NCI-H2081 (cell line): ENCODE results near the gene PBX1.
"Not testable (repeated sequence)": the region's sequence is repeated elsewhere in the genome, so short reads cannot be mapped to it uniquely, and the experiment has no call there.

Experiments
- DNase-seq, 2 experiments: peaks; one replicate each; lab custom pipeline; 2025; lab: John Stamatoyannopoulos, UW

Gene PBX1

DNA sequence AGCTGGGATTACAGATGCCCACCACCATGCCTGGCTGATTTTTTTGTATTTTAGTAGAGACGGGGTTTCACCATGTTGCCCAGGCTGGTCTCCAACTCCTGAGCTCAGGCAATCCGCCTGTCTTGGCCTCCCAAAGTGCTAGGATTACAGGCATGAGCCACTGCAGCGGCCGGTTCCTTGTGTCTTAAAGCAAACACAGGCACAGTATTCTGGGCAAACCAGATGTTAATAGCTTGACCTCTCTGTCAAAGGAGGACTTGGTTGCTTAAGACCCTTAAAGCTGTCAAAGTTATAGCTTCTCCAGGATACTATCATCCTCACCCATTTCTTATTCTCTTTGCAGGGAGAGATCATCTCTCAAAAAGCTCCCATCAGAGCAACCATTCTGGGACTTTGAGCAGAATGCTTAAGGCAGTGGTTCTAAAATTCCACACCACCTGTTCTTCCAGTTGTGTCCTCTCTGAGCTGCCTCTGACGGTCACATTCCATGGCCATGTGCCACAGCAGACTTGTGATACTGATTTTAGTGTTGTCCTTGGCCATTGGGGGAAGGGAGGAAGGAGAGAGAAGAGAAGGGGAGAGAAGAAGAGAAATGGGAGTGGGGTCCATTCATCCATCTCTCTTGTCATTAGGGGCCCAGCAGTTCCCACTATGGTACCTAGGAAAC, 81.8 kb downstream of the PBX1 start:
- DNase-seq, result no peak

DNA sequence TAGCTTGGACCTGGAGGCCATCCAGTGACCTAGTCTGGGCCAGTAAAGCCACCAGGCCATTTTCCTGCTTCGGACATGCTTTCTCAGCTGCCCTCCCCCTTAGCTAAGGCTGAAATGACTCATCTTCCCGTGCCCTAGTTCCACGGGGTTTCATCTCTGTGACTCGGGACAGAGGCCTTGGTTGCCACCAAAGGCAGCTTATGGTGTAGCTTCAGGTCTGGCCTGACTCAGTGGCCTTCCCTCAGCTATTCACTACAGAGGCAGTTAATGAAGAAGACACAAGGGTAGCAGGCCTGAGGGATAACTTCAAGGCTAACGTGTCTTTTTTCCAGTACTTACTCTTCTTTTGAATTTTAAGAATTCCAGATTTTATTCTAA, 82.4 kb downstream of the PBX1 start:
- DNase-seq, result no peak

DNA sequence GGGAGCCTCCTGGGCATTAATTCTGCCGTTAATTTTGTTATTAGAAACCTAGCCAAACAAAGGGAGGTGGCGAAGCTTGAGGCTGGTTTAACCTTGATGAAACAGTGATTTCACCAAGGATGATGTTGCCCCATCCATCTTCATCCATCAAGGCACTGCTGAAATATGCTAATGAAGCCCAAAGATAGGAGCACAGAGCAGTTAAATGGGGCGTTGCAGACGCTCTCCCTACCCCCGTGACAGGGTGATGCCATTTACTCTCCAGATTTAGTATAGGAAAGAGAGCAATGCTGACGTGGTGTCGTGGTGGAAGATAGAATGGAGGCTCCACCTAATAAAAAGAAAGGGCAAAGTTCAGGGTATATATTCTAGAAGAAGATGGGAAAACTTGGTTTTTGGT, 84.0 kb downstream of the PBX1 start:
- DNase-seq, result no peak

- no peak for DNase-seq
Measured at GRCh38 chr1:164644268-164644667, 85.3 kb downstream of the PBX1 start.

DNA sequence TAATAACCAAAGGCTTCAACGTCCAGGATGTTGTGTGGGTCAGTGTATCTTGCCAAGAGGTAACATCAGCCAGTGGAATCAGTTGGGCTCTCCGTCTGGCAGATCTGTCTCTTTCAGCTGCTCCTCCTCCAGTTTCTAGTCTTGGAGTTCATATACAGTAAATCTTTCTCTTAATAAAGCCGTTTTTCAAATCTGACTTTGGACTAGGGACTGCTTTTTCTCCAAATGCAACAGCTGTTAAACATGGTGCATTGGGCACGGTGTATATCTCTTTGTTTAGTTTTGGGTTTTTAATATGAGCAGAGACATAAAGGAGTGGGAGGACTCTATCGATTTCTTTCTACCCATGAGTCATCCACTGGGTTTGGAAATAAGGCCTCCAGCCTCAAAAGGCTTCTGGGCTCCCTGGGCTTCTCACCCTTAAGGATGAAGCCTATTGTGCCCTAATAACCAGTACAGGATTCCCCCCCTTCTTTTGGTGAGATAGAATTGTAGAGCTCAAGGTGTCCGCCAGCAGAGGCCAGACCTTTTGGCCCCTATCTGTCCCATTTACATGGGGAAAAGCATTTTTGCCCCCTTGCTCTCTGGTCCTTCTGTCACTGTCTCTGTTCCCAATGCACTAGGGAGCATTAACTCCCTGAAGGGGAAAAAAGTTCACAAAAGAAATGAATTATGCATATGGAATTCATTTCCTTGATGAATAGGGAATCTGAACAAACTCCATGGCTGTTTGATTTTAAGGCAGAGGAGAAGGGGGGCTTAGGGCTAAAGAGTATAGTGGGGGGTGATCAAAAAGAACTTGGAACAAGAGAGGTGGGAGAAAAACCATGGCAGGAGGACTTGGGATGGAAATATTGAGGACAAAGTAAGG, 86.0 kb downstream of the PBX1 start:
- DNase-seq, result no peak

DNA sequence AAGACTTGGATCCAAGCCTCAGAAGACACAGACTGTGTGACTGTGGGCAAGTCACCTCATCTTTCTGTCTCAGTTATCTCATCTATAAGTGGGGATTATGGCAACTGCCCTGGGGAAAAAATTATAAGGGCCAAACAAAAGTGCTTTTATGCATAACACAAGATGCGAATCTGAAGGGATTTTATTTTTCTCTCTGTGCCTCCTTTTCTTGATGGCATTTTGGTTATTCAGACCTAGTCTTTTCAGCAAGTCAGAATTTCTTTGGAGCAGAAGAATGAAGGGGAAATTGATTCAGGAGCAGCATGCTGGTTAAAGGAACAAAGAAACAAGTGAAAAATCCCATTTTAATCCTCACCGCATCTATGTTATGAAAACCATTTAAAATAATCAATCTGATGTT, 86.9 kb downstream of the PBX1 start:
- DNase-seq, result no peak

GRCh38 chr1:164647211-164647610, 88.2 kb downstream of the PBX1 start:
- no peak for DNase-seq

DNA sequence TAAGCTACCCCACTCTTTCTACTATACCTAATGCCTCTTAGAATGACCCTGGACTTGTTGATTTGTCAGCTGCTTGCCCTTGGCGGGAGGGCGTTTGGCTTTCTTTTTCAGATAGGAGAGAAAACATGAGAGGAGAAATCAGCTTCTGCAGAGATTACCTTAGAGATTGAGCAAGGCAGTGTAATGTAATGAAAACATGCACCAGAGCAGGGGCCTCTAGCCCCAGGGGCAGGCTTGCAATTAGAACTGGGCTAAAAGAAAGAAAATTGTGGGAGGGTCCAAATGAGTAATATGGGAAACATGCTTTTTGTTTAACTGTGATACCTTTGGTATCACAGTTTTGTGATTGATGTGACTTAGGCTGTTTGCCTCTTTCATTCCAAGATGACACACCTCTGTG, 89.7 kb downstream of the PBX1 start:
- no peak for DNase-seq

GRCh38 chr1:164649146-164649545, 90.2 kb downstream of the PBX1 start:
- no peak for DNase-seq

DNA sequence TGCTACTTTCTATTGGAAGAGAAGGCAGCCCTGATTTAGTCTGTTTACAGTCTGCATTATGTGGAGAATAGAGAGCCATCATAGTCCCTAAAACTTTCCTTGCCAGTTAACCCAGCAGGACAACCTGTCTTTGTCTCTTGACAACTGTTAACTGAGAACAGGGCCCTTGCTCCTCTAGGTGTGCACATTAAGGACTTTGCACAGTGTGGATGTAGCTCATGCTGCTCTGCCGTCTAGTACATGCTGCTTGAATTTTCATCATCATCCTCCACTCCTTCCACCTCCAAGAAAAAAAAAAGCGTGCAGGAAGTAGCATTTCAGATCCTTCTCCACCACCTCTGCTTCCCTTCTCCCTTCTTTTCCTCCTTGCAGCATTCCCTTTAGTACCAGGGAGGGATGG, 91.5 kb downstream of the PBX1 start:
- no peak for DNase-seq

DNA sequence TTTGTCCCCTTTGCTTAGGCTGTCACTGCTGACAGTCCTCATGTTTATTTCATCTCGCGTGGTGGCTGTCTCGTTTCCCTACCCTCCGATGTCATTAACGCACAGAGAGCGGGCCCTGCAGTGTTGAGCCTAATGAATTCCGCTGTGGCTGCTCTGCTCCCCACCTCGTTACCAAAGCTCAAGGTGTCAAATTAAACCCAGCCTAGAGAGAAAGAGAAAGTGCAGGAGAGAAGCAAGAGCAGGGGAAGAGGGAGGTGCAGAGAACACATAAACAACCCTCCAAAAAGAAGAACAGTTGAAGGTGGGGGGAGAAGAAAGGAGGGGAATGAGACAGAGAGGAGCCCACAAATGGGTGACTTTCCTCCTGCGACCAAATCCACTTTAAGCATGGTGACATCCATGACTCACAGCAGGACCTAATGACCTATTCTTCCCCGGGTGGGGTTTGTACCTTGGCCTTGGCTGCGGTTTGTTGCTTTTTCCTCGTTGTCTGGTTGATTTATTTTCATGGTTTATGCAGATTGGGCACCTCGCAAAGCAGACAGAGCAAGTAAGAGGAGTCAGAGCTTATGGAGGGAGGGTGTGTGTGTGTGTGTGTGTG, 92.5 kb downstream of the PBX1 start:
- DNase-seq, result no peak

GRCh38 chr1:164652969-164653368, 94.0 kb downstream of the PBX1 start:
- DNase-seq, result not testable (repeated sequence)

- DNase-seq, result no peak
Measured at GRCh38 chr1:164653705-164654104, 94.7 kb downstream of the PBX1 start.

DNA sequence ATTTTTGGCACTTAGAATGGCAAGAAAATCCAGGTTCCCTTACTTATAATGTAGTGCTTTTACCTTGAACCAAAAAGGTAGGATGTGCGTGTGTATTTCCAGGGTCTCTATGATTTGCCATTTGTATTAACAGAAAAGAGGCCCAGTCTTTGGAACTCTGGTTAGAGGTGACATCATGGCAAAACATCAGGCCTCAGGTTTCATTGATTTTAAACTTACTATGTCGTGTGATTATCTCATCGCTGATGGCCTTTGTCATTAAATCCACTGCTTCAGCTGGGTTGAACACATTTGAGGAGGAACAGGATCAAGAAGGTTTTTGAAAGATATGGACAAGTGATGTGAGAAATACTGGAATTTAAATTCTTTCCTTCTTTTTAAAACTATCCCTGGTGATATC, 95.2 kb downstream of the PBX1 start:
- no peak for DNase-seq

DNA sequence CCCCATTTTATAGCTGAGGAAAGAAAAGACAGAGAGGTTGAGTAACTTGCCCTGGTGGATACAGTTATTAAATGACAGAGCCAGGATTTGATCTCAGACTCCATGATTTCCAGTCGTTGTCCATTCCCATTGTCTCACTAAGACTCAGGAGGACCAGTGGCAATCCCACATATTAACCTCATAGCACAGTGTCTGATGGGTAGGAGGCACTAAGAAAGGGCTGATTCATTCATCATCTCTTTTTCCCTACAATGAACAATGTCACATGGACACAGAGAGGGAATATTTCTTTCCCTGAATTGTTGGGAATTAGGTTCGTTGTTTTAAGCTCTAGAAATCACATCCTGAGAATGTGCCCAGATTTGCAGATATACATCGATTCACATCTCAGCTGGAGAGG, 99.9 kb downstream of the PBX1 start:
- DNase-seq, result no peak

GRCh38 chr1:164659621-164660411, 100.8 kb downstream of the PBX1 start:
- DNase-seq, result no peak

- DNase-seq, result no peak
Measured at GRCh38 chr1:164660412-164660772, 101.4 kb downstream of the PBX1 start.

GRCh38 chr1:164660775-164661174, 101.8 kb downstream of the PBX1 start:
- no peak for DNase-seq

DNA sequence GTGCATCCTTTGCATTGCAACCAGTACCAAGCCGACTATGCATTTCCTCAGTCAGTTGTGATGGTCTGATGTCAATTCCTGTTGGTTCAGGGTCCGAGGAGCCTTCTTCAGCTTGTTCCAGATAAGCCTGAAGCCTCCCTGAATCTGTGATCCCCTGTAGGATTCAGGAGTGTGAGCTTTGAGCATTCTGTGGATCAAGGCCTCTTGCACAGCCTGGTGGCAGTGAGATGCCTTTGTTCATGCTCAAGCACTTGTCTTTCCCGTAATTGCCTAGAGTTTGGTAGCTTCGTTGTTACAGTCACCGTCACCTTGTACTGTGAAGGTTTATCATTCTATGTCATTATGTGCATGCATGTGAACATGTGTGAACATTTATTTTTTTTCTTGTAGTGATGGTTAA, 103.5 kb downstream of the PBX1 start:
- no peak for DNase-seq

GRCh38 chr1:164662955-164663354, 104.0 kb downstream of the PBX1 start:
- DNase-seq, result no peak

GRCh38 chr1:164664127-164664526, 105.1 kb downstream of the PBX1 start:
- DNase-seq, result no peak

GRCh38 chr1:164667001-164667400, 108.0 kb downstream of the PBX1 start:
- no peak for DNase-seq

DNA sequence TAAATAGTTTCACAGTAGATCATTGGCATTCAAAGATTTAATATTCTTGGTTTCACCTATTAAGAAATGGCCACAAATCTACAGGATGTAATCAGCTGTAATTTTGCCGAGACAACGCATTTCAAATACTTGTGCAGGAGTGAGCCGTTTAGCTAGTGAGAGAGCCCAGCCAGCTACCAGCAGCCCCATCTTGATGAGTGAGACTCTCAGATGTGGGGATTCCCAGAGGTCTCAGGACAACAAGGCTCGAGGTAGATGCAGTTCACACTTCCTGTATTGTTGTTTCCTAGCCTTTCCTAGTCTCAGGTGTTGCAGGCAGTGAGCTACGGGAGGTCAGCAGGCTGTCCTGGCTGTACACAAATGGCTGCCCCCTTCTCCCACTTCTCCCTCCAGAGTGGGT, 108.6 kb downstream of the PBX1 start:
- no peak for DNase-seq
